CD4-positive, alpha-beta T cell treated with Interferon alpha-2 for 1 hour (primary cell): ENCODE measurements around the gene APOL2.
A peak's percentile ranks its signal among the peaks of the same experiment; 100 is the strongest.
"Not testable (repeated sequence)": the region's sequence is repeated elsewhere in the genome, so short reads cannot be mapped to it uniquely, and the experiment has no call there.

ENCODE experiments used
- DNase-seq, 2 donors: peaks; one replicate each; pipeline ENCODE4 v3.0.0-alpha.2; 2020 to 2022

APOL2 gene

DNA sequence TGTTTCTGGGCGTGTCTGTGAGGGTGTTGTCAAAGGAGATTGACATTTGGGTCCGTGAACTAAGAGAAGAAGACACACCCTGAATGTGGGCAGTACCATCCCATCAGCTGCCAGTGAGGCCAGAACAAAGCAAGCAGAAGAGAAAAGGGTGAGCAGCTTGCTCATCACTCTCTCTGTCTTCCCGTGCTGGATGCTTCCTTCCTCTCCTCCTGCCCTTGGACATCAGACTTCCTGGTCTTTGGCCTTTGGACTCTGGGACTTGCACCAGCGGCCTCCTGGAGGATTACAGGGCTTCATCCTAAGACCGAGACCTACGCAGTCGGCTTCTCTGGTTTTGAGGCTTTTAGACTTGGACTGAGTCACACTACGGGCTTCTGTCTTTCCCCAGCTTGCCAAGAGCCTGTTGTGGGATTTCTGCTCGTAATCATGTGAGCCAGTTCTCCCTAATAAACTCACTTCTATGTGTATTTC lies 18.8 kb downstream of the APOL2 start:
- no peak for DNase-seq

- no peak for DNase-seq
Measured at GRCh38 chr22:36218648-36219193, 20.6 kb downstream of the APOL2 start.

GRCh38 chr22:36215981-36216380 lies 23.3 kb downstream of the APOL2 start:
- DNase-seq: no peak

GRCh38 chr22:36213586-36213985 lies 25.7 kb downstream of the APOL2 start:
- no peak for DNase-seq

DNA sequence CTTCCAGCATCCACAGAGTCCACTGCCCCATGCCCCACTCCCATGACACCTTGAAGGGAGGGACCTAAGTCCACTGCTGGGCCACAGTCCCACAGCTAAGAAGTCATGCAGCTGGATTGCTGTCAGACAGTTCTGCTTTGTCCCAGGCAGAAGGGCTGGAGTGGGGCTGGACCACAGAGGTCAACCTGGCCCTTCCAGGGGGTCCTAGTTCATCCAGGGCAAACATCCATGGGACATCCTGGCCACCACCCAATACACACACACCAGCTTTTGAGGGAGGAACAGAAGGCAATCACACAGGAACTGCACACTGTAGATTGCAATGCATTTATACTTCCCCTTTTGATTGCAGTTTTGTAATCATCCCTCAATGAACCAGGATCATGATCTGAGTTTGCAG lies 26.4 kb downstream of the APOL2 start:
- DNase-seq: no peak

DNA sequence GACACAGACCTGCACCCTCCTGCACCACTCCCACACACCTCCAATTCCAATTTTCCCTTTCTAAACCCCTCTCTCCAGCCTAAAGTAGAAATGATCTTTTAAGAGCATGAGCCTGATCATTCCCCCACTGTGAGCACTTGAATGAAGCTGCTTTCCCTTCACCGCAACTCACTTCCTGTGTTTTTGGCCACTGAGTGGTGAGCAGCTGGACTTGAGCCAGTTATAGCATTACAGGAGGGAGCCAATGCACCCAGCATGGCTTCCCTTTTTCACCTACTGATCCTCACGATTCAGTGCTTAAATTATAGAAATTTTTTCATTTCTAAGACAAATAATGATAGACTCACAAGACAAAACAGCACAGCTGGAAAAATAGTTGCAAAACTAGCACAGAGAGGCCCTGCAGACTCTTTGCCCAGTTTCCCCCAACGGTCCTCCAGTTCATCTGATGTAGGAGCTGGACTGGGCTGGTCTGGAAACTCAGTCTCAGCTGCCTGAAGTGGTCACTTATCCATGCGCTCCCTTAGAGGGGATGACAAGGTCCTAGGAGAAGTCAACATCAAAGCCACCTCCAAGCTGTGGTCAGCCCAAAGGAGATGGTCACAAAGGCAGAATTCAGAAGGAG lies 28.0 kb downstream of the APOL2 start:
- peak in 1 of 2 donors; percentile 7 for DNase-seq

DNA sequence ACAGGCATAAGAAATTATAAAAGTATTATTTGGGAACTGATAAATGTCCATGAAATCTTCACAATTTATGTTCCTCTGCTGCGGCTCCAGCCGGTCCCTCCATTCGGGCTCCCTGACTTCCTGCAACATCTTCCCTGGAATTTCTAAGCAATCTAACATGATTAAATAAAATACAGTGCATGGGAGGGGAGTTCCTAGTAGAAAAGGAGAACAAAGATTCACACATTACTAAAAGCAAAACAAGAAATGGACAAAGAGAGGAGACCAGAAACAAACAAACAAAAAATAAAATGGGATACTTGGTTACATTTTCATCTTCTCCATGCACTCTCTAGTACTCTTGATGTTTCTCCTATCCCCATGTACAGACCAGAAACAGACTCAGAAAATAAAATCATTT lies 29.1 kb downstream of the APOL2 start:
- no peak for DNase-seq

GRCh38 chr22:36209488-36209908 lies 29.8 kb downstream of the APOL2 start:
- not testable (repeated sequence) for DNase-seq

GRCh38 chr22:36208914-36209313 lies 30.4 kb downstream of the APOL2 start:
- DNase-seq: no peak

DNA sequence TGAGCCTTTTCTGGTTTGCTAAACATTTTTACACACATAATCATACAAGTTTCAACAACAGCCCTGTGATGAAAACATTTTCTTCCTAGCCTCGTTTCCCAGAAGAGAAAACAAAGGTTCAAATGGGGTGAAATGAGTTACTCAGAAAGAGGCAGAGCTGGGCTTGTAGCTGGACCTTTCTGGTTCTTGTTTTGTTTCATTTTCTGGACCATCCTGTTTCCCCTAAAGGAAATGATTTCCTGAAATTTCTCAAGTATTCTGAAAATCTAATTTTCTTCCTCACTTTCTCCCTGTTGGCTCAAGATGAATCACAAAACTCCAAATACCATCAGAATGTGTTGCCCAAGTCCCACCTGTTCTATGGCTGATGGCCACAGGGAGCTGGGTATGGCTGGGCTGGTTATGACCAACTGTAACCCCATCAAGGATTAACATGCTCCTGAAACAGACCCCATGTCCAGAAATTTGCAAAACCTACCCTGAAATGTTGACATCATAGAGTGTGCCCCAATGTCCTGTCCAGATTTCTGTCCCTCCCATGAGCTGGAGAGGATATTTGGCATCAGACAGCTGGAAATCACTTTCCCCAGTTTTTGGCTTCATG lies 31.1 kb downstream of the APOL2 start:
- DNase-seq: no peak

- DNase-seq: no peak
Measured at GRCh38 chr22:36206255-36206654, 33.1 kb downstream of the APOL2 start.

GRCh38 chr22:36205573-36205972 lies 33.8 kb downstream of the APOL2 start:
- not testable (repeated sequence) for DNase-seq

- DNase-seq: no peak
Measured at GRCh38 chr22:36204632-36205015, 34.7 kb downstream of the APOL2 start.

GRCh38 chr22:36204001-36204631 lies 35.2 kb downstream of the APOL2 start:
- DNase-seq: no peak

DNA sequence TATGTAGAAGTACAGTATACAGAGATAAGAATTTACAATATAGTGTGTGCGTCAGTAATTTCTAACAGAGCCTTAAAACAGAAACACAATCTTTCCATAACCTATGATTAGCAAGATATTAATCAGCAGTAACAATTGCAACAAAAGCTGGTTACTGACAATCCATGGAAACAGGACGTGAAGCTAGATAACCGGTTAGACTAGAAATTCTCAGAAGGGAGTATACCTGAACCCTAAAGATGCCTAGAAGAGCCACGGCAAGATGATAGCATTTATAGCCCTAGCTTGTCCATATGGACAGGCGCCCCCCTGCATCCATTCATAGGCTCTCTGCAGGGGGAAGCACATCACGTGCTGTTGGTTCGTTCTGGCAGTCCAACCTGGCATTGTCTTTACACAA lies 35.9 kb downstream of the APOL2 start:
- not testable (repeated sequence) for DNase-seq

DNA sequence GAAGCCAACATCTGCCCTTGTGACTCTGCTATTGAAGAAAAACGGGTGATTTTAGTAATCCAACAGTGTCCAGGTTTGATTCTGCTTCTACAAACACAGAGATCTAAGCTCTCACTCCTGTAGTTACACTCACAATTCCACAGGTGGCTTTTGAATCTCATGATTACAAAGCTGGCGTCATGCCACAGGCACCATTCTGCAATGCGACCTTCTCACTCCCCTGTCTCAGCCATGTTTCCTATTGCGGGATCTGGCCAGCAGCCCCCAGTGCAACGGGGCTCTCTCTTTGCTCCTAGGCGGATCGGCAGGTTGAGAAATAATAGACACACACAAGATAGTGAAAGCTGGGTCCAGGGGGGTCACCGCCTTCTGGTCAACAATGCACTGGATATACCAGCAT lies 36.4 kb downstream of the APOL2 start:
- DNase-seq: not testable (repeated sequence)

GRCh38 chr22:36201630-36202319 lies 37.6 kb downstream of the APOL2 start, which contains the start of gene APOL4:
Gene APOL4, minus strand, starts transcription at chr22:36201809. Its CDS starts 75 bp downstream, at chr22:36201734.
- peak in 1 of 2 donors; percentile 25 for DNase-seq

DNA sequence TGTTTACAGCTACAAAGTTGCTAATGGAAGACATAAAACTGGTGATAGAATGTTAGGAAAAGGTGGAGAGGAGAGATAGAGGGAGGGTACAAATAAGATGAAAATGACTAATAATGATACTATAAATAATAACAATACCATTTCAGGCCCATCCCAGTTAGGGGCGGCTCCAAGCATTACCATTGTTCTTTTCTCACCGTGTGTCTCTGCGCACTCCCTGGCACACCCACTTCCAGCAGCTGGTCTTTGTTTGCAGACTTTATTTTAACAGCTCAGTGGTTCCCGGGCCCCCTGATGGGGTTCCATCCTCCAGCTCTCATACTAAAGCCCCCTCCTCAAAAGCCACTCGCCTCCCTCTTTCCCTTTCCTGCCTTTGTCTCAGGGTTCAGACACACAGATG lies 38.3 kb downstream of the APOL2 start:
- not testable (repeated sequence) for DNase-seq

DNA sequence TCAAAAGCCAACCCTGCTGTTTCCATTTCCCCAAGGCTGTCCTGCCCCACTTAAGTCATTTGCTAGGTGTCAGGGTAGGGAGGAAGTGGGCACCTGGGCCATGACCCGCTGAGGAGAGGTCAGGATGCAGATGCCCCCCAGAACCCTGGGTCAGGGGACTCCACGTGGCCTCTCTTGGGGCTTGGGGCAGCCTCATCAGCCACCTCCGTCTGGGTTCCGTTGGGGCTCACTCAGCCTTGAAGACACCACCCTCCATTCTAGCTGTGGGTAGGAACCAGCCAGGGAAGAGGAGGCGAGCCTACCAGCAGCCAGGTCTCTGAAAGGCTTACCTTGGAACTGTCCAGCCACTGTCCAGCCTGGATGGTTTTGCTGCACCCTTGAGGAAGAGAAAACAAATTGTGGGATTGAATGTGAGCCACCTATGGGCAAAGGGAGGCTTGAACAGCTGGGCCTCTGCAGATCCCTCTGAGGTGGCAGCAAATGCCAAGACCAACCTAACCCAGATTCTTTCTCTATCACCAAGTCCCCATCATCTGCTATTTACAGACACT lies 40.3 kb downstream of the APOL2 start:
- DNase-seq: no peak

GRCh38 chr22:36198536-36198935 lies 40.8 kb downstream of the APOL2 start:
- no peak for DNase-seq

GRCh38 chr22:36197514-36198146 lies 41.7 kb downstream of the APOL2 start:
- no peak for DNase-seq

DNA sequence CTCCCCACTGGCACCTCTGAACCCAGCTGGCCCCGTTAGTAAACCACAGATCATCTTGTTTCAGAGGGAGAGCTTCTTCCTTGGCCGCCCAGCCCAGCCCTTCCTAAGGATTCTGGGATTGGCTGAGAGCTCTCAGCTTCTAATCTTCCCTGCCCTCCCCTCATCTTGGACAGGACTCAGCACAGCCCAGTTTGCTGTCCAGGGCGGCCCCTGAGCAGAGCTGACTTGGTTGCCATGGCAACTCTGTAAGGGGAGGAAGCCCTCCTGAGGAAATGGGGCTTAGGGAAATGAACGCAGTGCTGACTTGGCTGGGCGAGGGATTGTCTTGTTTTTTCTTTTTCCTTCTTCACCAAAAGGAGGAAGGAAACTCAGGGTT lies 42.3 kb downstream of the APOL2 start:
- no peak for DNase-seq
